GM12865 (cell line): Measurements from ENCODE around the gene OLFM4.

ENCODE experiments used
- DNase-seq: peaks from one replicate; pipeline ENCODE4 v3.0.0; 2010; ENCODE audit warnings: low read depth
- H3K4me3 ChIP-seq: 2 replicates; pipeline ENCODE4 v1.5.1; 2011; ENCODE audit warnings: mild to moderate bottlenecking, low read depth, low read length, control low read depth
- TF ChIP-seq, protein P1 (sequence below): IDR thresholded peaks from 2 replicates; pipeline ENCODE4 v1.5.1; 2011; ENCODE audit warnings: low read length, control low read depth, low read depth, inconsistent platforms; ENCODE audit not compliant: insufficient read depth; ENCODE audit errors: missing control alignments

OLFM4 gene

DNA sequence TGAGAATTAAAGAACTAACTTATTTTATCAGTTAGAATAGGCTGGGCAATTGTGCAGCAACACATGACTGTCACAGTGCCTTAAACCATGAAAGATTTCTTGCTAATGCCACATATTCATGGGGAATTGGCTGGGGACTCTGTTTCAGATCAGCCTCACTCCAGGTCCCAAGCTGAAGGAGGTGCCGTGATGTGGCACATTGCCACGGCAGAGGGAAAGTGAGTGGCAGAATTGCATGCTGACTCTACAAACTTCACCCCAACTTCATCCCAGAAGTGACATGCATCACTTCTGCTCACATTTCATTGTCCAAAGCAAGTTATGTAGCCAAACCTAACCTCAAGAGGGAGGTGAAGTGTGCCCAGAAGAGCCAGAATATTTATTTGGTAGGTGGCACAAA, 37.8 kb downstream of the OLFM4 start:
- no peak for DNase-seq
- TF ChIP-seq, protein P1, sequence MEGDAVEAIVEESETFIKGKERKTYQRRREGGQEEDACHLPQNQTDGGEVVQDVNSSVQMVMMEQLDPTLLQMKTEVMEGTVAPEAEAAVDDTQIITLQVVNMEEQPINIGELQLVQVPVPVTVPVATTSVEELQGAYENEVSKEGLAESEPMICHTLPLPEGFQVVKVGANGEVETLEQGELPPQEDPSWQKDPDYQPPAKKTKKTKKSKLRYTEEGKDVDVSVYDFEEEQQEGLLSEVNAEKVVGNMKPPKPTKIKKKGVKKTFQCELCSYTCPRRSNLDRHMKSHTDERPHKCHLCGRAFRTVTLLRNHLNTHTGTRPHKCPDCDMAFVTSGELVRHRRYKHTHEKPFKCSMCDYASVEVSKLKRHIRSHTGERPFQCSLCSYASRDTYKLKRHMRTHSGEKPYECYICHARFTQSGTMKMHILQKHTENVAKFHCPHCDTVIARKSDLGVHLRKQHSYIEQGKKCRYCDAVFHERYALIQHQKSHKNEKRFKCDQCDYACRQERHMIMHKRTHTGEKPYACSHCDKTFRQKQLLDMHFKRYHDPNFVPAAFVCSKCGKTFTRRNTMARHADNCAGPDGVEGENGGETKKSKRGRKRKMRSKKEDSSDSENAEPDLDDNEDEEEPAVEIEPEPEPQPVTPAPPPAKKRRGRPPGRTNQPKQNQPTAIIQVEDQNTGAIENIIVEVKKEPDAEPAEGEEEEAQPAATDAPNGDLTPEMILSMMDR, result no peak
- H3K4me3 ChIP-seq, result no peak overlapping the region

DNA sequence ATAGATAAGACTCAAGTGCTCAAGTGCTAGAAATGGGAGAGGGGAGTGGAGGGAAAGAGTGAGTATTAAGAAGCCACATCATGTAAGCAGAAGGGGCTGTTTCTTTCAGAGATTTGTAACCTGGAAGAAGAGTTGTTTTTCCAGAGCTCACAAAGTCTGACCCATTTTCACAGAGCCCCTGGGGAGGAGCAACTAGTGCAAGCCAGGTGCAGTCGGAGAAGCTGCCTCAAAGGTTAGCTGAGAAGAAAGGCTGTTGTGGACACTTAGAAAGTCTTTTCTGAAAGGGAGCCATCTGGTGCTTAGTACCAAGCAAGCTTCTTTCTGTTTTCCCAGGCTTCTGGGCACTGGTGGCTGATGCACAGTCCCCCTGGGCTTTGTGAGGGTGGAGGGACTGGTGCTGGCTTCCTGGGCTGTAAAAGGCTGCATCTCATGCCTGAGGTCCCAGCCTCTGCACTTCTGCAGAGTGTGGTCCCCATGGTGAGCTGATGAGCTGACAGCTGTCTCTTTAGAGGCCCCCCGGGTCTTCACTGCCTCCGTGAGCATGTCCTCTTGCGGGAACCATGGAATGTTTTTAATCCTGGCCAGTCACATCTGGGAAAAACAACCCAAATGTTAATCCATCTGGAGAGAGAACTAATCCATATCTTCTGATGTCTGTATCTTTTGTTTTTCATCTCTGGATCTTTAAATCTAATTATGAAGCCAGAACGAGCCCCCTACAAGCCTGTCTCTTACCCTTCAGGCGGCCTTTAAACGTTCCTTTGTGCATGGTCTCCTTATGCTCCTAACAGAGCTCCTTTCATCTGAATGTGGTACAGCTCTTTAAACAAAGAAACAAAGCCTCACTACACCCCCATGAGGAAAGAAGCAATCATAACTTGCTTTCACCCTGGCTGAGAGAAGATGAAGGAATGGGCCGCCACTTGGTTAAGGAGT, 40.2 kb downstream of the OLFM4 start:
- DNase-seq, result no peak
- no peak overlapping the region for H3K4me3 ChIP-seq
- TF ChIP-seq, protein P1, result no peak

DNA sequence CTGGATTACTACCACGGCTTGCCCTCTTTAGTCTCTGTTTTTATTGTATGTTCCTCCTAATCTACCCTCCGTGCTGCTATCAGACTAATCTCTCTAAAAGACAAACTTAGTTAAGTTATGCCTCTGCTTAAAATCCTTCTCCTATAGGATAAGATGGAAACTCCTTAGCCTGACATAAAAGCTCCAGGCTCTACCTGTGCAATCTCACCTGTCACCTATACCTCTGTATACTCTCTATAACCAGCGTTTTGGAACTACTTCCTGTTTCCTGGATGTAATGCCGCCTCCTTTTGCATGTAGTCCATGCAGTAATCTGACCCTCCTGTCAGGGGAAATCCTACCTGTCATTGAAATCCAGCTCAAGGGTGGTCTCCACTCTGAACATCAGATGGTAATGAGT, 41.2 kb downstream of the OLFM4 start:
- no peak for DNase-seq
- no peak overlapping the region for H3K4me3 ChIP-seq
- TF ChIP-seq, protein P1, result no peak

DNA sequence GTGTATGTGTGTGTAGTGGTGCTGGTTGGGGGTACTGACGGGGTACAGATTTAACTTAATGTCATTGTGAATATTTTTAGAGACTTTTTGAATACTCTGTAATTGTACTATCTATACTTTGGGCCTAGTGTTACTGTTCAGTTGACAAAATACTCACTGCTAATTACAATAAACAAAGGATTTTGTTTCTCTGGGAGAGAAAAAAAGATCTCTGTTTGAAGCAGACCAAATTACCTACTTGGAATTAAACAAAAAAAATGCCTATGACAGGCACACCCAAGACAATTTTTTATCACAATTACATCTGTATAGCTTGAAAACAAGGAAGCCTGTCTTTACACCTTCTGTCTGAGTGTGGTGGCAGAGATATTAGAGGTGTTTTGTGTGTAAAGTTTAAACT, 45.1 kb downstream of the OLFM4 start:
- TF ChIP-seq, protein P1, result no peak
- no peak for DNase-seq
- H3K4me3 ChIP-seq, result no peak overlapping the region

DNA sequence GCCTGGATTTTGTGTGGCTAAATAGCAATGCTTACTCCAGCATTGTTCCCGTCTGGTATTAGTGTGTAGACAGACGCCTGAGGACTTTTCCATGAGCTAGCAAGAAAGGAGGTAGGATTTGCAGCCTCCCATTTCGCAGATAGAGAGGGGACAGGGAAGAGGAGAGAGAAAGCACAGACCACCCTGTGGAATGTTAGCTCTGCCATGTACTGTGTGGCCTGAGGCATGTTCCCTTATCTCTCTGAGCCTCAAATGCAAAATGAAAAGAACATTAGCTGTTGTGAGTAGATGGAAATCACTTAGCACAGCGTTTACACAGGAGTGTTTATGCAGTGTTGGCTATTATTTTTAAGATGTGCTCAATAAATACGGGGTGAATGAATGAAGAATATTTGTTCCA, 45.5 kb downstream of the OLFM4 start:
- no peak overlapping the region for H3K4me3 ChIP-seq
- no peak for DNase-seq
- TF ChIP-seq, protein P1, result no peak

DNA sequence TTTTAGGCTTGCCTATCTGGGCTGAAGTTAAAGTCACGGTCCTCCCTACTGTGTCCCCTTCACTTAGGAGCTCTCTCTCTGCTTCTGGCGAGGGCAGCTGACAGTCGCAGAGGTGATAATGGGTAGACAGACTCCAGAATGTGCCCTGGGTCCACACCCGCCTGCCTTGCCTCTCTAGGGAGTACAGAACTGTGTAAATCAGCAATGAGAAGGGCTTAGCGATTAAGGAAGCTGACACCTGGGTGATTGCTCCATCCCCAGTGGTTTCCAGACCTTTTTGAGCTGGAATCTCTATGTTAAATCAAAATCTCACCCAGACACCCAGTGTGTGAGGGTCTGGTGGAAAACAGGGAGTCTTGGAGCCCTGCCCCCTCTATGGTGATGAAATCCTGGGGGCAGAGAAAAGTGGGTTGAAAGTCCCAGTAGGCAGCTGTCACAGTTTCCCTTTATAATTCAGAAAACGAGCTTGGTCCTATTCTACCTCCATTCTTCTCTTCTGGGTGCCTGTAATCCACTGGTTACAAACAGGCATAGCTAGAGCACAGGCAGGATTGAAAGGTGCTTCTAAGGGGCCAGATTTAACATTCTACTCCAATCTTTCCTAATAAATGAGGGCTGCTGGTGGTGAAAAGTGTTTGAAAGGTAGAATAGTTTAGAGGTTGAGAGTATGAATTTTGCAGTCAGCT, 46.9 kb downstream of the OLFM4 start:
- DNase-seq, result no peak
- no peak overlapping the region for H3K4me3 ChIP-seq
- TF ChIP-seq, protein P1, result no peak
